Measurements from ENCODE around the gene ACRBP. TPM values are rescaled to one million over a fixed set of nuclear protein-coding genes. Genes with fewer than 3 reads are reported as not detected.

Gene ACRBP
- total RNA-seq, 1 experiment from 2014 or later = 0.54 TPM

- no peak for DNase-seq (ENCODE audit: low read depth, low spot score)
- no peaks in the 10 kb centered on the region for H3K36me3 ChIP-seq (ENCODE audit: control insufficient read depth, insufficient read depth, low read length)
- H3K4me3 ChIP-seq (ENCODE audit: low read depth in 2 of 2, low read length in 2 of 2) = no peak overlapping the region
- TF ChIP-seq TCF7L2 (IDR thresholded peaks at IDR 0.05; ENCODE audit: low read depth, low read length) (no peak), REST (IDR thresholded peaks at IDR 0.05; ENCODE audit: insufficient read depth in 1 of 2, low read depth in 2 of 2, low read length in 1 of 2) (no peak), POLR2AphosphoS5 (IDR thresholded peaks at IDR 0.05; ENCODE audit: low read depth, low read length) (no peak), SIN3A (IDR thresholded peaks at IDR 0.05; ENCODE audit: borderline replicate concordance, insufficient read depth, low read depth, low read length) (no peak)
- TF ChIP-seq, protein P1, sequence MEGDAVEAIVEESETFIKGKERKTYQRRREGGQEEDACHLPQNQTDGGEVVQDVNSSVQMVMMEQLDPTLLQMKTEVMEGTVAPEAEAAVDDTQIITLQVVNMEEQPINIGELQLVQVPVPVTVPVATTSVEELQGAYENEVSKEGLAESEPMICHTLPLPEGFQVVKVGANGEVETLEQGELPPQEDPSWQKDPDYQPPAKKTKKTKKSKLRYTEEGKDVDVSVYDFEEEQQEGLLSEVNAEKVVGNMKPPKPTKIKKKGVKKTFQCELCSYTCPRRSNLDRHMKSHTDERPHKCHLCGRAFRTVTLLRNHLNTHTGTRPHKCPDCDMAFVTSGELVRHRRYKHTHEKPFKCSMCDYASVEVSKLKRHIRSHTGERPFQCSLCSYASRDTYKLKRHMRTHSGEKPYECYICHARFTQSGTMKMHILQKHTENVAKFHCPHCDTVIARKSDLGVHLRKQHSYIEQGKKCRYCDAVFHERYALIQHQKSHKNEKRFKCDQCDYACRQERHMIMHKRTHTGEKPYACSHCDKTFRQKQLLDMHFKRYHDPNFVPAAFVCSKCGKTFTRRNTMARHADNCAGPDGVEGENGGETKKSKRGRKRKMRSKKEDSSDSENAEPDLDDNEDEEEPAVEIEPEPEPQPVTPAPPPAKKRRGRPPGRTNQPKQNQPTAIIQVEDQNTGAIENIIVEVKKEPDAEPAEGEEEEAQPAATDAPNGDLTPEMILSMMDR (IDR thresholded peaks at IDR 0.05) = no peak
- POLR2A ChIA-PET = interaction anchor here (0.7 kb wide), 1 partner anchor 163 kb away, joined by 4 read pairs; no protein-coding TSS in a partner anchor
- H3K9me3 ChIP-seq (ENCODE audit: control insufficient read depth, insufficient read depth, low read depth, low read length) = no peaks in the 10 kb centered on the region
- H3K4me1 ChIP-seq (ENCODE audit: control insufficient read depth, insufficient read depth, low read length) = no peaks in the 10 kb centered on the region; the same call in 1 of the 2 replicates
- no TSS peak for BruUV-seq (replicated peaks)
- H3K27ac ChIP-seq (ENCODE audit: low read length) = no peak overlapping the region
- intact Hi-C loops (cut with micrococcal nuclease; ENCODE audit: unreplicated experiment) (no loop called here), in situ Hi-C loops (cut with HindIII; ENCODE audit: low pct_unique_long_range_greater_than_20kb, low sequenced_read_pairs) (no loop called here)
- no peaks in the 10 kb centered on the region for H3K27me3 ChIP-seq (ENCODE audit: control insufficient read depth, insufficient read depth, low read length)
- CTCF ChIA-PET = no interaction called here
- ATAC-seq = no peak
These were observed 28.6 kb downstream of the ACRBP start for GRCh38 chr12:6618483-6619225.

- Histone ChIP-seq H3K27ac (ENCODE audit: low read length) (no peak overlapping the region), H3K27me3 (ENCODE audit: control insufficient read depth, insufficient read depth, low read length) (no peaks in the 10 kb centered on the region), H3K4me3 (ENCODE audit: low read depth in 2 of 2, low read length in 2 of 2) (no peak overlapping the region), H3K9me3 (ENCODE audit: control insufficient read depth, insufficient read depth, low read depth, low read length) (no peaks in the 10 kb centered on the region), H3K36me3 (ENCODE audit: control insufficient read depth, insufficient read depth, low read length) (no peaks in the 10 kb centered on the region), H3K4me1 (ENCODE audit: control insufficient read depth, insufficient read depth, low read length) (peaks cover 4% of the 10 kb centered on the region)
- ATAC-seq (no peak), DNase-seq (ENCODE audit: low read depth, low spot score) (no peak)
- no TSS peak for BruUV-seq (replicated peaks)
- CTCF ChIA-PET = no interaction called here
- TF ChIP-seq, protein P1 (IDR thresholded peaks at IDR 0.05) = no peak
- TF ChIP-seq SIN3A (IDR thresholded peaks at IDR 0.05; ENCODE audit: borderline replicate concordance, insufficient read depth, low read depth, low read length) (no peak), REST (IDR thresholded peaks at IDR 0.05; ENCODE audit: insufficient read depth in 1 of 2, low read depth in 2 of 2, low read length in 1 of 2) (no peak), POLR2AphosphoS5 (IDR thresholded peaks at IDR 0.05; ENCODE audit: low read depth, low read length) (no peak), TCF7L2 (IDR thresholded peaks at IDR 0.05; ENCODE audit: low read depth, low read length) (no peak)
- intact Hi-C loops (cut with micrococcal nuclease; ENCODE audit: unreplicated experiment) = loop anchor here (2.0 kb wide), 1 partner anchor 83 kb away; no protein-coding TSS in a partner anchor
- POLR2A ChIA-PET = no interaction called here
- in situ Hi-C loops (cut with HindIII; ENCODE audit: low pct_unique_long_range_greater_than_20kb, low sequenced_read_pairs) = no loop called here
These were observed 31.4 kb downstream of the ACRBP start for GRCh38 chr12:6615802-6616201.

All from Panc1 (cell line).